PFSK-1 (cell line): ENCODE results near the gene NXPH3.

Experiments used
- FOXP2 ChIP-seq: optimal IDR thresholded peaks from 2 replicates; pipeline ENCODE3; 2011; ENCODE audit warnings: borderline replicate concordance, control low read depth, inconsistent platforms; ENCODE audit not compliant: insufficient read depth; ENCODE audit errors: extremely low read length, extremely low read depth
- POLR2AphosphoS5 ChIP-seq: IDR thresholded peaks from 2 replicates; pipeline ENCODE4 v1.6.1; 2012; ENCODE audit warnings: low read depth, mild to moderate bottlenecking, control low read depth, low read length, moderate library complexity
- SIN3A ChIP-seq: IDR thresholded peaks from 2 replicates; pipeline ENCODE4 v1.6.1; 2012; ENCODE audit warnings: mild to moderate bottlenecking, low read length, moderate library complexity, borderline replicate concordance; ENCODE audit not compliant: insufficient read depth
- TAF1 ChIP-seq: IDR thresholded peaks from 2 replicates; pipeline ENCODE4 v1.6.1; 2012; ENCODE audit warnings: low read length, control low read depth, borderline replicate concordance; ENCODE audit not compliant: insufficient read depth
- TF ChIP-seq, protein P1 (sequence below), 2 experiments: IDR thresholded peaks; 2 replicates each; pipeline versions ENCODE4 v1.6.1 to v1.8.0; 2011 to 2012; ENCODE audit warnings: low read depth in 2 of 2, low read length in 2 of 2, control low read depth in 1 of 2, inconsistent platforms in 1 of 2, mild to moderate bottlenecking in 1 of 2, moderate library complexity in 1 of 2; ENCODE audit not compliant: insufficient read depth in 1 of 2

NXPH3 gene

GRCh38 chr17:49621420-49621819, 45.7 kb downstream of the NXPH3 start:
- TF ChIP-seq, protein P1, sequence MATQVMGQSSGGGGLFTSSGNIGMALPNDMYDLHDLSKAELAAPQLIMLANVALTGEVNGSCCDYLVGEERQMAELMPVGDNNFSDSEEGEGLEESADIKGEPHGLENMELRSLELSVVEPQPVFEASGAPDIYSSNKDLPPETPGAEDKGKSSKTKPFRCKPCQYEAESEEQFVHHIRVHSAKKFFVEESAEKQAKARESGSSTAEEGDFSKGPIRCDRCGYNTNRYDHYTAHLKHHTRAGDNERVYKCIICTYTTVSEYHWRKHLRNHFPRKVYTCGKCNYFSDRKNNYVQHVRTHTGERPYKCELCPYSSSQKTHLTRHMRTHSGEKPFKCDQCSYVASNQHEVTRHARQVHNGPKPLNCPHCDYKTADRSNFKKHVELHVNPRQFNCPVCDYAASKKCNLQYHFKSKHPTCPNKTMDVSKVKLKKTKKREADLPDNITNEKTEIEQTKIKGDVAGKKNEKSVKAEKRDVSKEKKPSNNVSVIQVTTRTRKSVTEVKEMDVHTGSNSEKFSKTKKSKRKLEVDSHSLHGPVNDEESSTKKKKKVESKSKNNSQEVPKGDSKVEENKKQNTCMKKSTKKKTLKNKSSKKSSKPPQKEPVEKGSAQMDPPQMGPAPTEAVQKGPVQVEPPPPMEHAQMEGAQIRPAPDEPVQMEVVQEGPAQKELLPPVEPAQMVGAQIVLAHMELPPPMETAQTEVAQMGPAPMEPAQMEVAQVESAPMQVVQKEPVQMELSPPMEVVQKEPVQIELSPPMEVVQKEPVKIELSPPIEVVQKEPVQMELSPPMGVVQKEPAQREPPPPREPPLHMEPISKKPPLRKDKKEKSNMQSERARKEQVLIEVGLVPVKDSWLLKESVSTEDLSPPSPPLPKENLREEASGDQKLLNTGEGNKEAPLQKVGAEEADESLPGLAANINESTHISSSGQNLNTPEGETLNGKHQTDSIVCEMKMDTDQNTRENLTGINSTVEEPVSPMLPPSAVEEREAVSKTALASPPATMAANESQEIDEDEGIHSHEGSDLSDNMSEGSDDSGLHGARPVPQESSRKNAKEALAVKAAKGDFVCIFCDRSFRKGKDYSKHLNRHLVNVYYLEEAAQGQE (IDR thresholded peaks at IDR 0.05; ENCODE audit: insufficient read depth in 1 of 2, low read depth in 2 of 2, low read length in 2 of 2): no peak
- TF ChIP-seq FOXP2: no peak
- TF ChIP-seq TAF1: no peak
- no peak for TF ChIP-seq SIN3A
- TF ChIP-seq POLR2AphosphoS5: no peak

DNA sequence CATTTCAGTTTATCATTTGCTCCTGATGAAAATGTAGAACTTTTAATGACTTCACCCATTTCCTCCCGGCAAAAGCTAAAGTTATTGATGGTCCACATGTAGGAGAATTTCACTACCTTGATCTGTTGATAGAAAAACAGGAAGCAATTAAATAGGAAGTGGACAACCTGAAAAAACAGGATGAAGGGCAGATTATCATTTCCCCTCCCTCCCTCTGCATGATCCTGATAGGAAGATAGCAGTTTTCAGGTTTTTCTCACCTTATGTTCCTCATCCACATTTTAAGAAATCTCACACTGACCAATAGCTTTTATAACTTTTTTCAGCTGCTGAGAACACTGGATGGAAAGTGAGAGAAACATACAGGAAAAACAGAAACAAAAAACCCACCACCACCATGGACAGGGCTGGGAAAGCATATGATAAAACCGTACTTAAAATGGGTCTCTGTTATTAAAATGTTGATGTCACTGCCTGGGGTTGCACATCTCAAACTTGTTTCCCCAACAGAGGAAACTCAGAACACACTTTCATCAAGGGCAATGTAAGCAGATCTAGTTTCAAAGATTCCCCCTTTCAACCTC, 46.4 kb downstream of the NXPH3 start:
- TF ChIP-seq SIN3A (no peak), TAF1 (no peak), POLR2AphosphoS5 (no peak)
- TF ChIP-seq, protein P1 (IDR thresholded peaks at IDR 0.05; ENCODE audit: insufficient read depth in 1 of 2, low read depth in 2 of 2, low read length in 2 of 2): 0 out of 4 replicates have a peak, but pooled peaks of 1 of the 2 experiments have one; percentile 45

DNA sequence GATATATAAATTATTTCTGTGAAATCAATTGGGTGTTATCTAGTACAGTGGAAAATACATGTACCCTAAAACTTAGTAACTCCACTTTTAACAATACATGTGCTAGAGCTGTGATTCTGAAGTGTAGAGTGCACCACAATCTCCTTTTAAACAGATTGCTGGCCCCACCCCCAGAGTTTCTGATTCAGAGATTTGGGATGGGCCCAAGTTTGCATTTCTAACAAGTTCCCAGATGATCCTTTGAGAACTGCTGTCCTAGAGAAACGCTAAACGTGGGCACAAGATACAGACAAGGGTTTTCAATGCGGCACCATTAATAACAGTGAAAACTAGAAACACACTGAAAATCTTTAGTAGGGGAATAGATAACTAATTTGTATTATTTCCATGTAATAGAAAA, 49.2 kb downstream of the NXPH3 start:
- TF ChIP-seq, protein P1 (IDR thresholded peaks at IDR 0.05; ENCODE audit: insufficient read depth in 1 of 2, low read depth in 2 of 2, low read length in 2 of 2): no peak
- TF ChIP-seq SIN3A: no peak
- TF ChIP-seq POLR2AphosphoS5: no peak
- TF ChIP-seq FOXP2: no peak
- no peak for TF ChIP-seq TAF1

- TF ChIP-seq, protein P1 (IDR thresholded peaks at IDR 0.05; ENCODE audit: insufficient read depth in 1 of 2, low read depth in 2 of 2, low read length in 2 of 2): no peak
- TF ChIP-seq TAF1 (no peak), SIN3A (no peak), FOXP2 (no peak), POLR2AphosphoS5 (no peak)
Observed at GRCh38 chr17:49629447-49629846, 53.8 kb downstream of the NXPH3 start.
